ENCODE results near the gene MAP2K1. TPM values are rescaled to one million over a fixed set of nuclear protein-coding genes. Genes with fewer than 3 reads are reported as not detected.
"Not testable (repeated sequence)": the region's sequence is repeated elsewhere in the genome, so short reads cannot be mapped to it uniquely, and the experiment has no call there.

Gene MAP2K1
- 31.8 TPM for polyA plus RNA-seq (2012; ENCODE audit: insufficient read depth, insufficient read length, low read depth)

DNA sequence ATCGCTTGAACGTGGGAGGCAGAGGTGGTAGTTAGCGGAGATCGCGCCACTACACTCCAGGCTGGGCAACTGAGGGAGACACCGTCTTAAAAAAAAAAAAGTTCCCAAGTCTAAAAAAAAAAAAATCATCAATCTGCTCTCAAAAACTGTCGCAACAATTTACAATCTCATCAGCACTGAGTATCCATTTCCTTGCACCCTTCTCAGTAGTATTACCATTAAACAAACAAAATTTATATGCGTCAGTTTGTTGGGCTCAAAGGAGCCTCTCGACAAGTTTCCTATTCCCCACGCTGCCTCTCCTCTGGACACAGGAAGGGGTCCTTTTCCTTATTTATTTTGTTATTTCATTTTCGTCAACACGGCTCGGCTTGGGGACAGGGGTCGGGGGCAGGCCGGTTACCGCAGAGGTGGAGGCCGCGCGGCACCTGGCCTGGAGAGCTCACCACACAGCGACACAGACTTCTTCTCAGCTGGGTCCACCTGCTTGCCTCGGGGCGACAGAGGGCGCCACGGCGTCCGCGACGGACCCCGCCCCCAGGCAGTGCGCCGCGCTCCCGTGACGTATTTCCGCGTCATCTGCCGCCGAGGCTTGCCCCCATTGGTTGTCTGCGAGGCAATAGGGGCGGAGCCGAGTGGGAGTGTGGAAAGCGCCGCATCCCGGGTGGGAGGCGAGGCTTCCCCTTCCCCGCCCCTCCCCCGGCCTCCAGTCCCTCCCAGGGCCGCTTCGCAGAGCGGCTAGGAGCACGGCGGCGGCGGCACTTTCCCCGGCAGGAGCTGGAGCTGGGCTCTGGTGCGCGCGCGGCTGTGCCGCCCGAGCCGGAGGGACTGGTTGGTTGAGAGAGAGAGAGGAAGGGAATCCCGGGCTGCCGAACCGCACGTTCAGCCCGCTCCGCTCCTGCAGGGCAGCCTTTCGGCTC lies at the start of gene MAP2K1:
TSS of gene MAP2K1 (plus strand) at position 709 of the 920 bp plus-strand sequence. CDS start 436 bp downstream, outside the sequence.
- Histone ChIP-seq H3K4me3 (ENCODE audit: low read depth, low read length) (peak within 1 kb of the TSS; percentile 86), H3K36me3 (no peaks in the 10 kb centered on the region), H3K4me1 (no peaks in the 10 kb centered on the region), H3K9me3 (no peaks in the 10 kb centered on the region), H3K27me3 (no peaks in the 10 kb centered on the region)
- peak; percentile 99 for DNase-seq
- TF ChIP-seq CTCF (IDR thresholded peaks at IDR 0.05; ENCODE audit: low read depth, low read length), result peak; percentile 55

DNA sequence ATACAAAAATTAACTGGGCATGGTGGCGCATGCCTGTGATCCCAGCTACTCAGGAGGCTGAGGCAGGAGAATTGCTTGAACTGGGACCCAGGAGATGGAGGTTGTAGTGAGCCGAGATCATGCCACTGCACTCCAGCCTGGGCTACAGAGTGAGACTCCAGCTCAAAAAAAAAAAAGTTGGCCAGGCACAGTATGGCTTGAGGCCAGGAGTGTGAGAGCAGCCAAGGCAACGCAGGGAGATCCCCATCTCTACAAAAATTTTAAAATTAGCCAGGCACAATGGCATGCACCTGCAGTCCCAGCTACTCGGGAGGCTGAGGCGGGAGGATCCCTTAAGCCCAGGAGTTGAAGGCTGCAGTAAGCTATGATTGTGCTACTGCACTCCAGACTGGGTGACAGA lies 38.2 kb upstream of the MAP2K1 start:
- H3K36me3 ChIP-seq, result peaks cover 45% of the 10 kb centered on the region
- not testable (repeated sequence) for H3K27me3 ChIP-seq; DNase-seq; H3K9me3 ChIP-seq; H3K4me3 ChIP-seq (ENCODE audit: low read depth, low read length); H3K4me1 ChIP-seq

DNA sequence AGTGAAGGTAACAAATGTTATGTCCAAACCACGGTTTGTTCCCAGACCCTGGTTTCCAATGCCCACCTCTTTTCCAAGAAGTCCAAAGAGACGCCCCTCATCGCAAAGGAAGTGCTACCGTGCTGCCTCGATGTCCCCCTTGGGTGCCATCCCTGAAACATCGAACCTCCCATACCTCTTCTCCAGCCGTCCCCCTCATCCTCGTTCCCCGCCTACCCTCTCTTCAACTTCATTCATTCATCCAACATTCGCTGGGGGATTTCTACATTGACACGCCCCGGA lies 30.7 kb upstream of the MAP2K1 start:
- no peak for TF ChIP-seq CTCF (IDR thresholded peaks at IDR 0.05; ENCODE audit: low read depth, low read length)
- Histone ChIP-seq H3K4me1 (no peaks in the 10 kb centered on the region), H3K9me3 (no peaks in the 10 kb centered on the region), H3K4me3 (ENCODE audit: low read depth, low read length) (peak overlapping the region; percentile 94), H3K36me3 (peaks cover 17% of the 10 kb centered on the region), H3K27me3 (no peaks in the 10 kb centered on the region)
- no peak for DNase-seq

DNA sequence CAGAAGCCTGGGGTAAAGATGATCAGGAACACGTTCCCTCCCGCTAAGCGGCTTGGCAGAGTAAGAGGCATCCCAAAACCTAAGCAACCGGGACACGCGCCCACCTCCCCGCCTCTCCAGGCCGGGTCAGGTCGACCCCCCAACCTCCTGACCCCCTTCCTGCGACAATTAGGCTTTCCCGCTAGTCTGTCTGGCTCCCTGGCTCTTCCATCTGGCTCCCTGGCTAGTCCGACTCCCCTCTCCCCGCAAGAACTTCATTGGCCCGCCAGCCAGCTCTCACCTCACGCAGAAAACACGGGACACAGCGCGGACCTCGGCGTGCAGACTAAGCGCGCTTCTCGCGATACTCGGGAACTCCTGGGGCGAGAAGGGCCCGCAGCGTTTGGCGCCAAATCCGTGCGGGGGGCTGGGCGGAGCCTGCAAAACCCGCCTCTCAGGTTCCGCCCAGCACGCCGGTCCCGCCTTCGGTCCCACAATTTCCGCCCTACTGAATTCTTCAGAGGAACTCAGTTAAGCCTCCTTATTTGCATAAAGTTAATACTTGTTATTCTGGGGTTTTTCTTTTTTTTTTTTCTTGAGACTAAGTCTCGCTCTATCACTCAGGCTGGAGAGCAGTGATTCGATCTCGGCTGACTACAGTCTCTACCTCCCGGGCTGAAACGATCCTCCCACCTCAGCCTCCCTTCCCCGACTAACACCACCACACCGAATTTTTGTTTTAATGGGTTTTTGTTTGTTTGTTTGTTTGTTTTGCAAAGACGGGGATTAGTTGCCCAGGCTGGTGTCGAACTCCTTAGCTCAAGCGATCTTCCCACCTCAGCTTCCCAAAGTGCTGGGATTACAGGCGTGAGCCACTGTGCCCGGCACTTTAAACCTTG lies 30.1 kb upstream of the MAP2K1 start, which contains the start of gene TIPIN:
TSS of gene TIPIN (minus strand) at position 327 of the 878 bp plus-strand sequence. CDS start 3,738 bp downstream, outside the sequence.
- H3K4me1 ChIP-seq, result no peaks in the 10 kb centered on the region
- no peak for TF ChIP-seq CTCF (IDR thresholded peaks at IDR 0.05; ENCODE audit: low read depth, low read length)

GRCh38 chr15:66359740-66360139 lies 27.0 kb upstream of the MAP2K1 start:
- TF ChIP-seq CTCF (IDR thresholded peaks at IDR 0.05; ENCODE audit: low read depth, low read length), result no peak
- no peaks in the 10 kb centered on the region for H3K9me3 ChIP-seq
- DNase-seq, result no peak
- no peaks in the 10 kb centered on the region for H3K27me3 ChIP-seq
- H3K36me3 ChIP-seq, result no peaks in the 10 kb centered on the region
- H3K4me1 ChIP-seq, result no peaks in the 10 kb centered on the region
- H3K4me3 ChIP-seq (ENCODE audit: low read depth, low read length), result no peak overlapping the region

More for the DNA sequence above, 30.1 kb upstream of the MAP2K1 start, which contains the start of gene TIPIN:
- Histone ChIP-seq H3K36me3 (peaks cover 14% of the 10 kb centered on the region), H3K9me3 (no peaks in the 10 kb centered on the region), H3K27me3 (no peaks in the 10 kb centered on the region), H3K4me3 (ENCODE audit: low read depth, low read length) (peak within 1 kb of the TSS; percentile 94)
- peak; percentile 98 for DNase-seq

DNA sequence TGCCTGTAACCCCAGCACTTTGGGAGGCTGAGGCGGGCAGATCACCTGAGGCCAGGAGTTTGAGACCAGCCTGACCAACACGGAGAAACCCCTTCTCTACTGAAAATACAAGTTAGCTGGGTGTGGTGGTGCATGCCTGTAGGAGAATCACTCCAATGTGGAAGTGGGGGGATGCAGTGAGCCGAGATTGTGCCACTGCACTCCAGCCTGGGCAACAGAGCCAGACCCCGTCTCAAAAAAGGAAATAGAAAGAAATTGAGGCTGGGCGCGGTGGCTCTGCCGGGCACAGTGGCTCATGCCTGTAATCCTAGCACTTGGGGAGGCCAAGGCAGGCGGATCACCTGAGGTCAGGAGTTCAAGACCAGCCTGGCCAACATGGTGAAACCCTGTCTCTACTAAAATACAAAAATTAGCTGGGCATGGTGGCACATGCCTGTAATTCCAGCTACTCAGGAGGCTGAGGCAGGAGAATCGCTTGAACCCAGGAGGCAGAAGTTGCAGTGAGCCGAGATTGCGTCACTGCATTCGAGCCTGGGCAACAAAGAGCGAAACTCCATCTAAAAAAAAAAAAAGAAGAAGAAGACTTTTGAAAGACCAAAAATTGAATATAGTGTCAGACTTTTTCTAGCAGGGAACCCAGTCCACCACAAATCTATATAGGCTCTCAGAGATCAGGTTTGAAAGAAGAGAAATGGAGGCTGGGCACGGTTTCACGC lies 24.8 kb upstream of the MAP2K1 start:
- not testable (repeated sequence) for H3K4me3 ChIP-seq (ENCODE audit: low read depth, low read length); H3K9me3 ChIP-seq; H3K4me1 ChIP-seq; H3K36me3 ChIP-seq; H3K27me3 ChIP-seq; DNase-seq
